GM12878 (cell line): ENCODE measurements around the gene PKM. TPM values are rescaled to one million over a fixed set of nuclear protein-coding genes. Genes with fewer than 3 reads are reported as not detected.

Experiments
- ATAC-seq: fragments of 200-7000 bp; cut with Tn5 transposase; 3 replicates; pipeline ENCODE4 v1.9.1; 2020; ENCODE audit warnings: mild to moderate bottlenecking, moderate library complexity
- BruUV-seq: library from RNA; stranded (reverse); fragments of 400-500 nt; replicated peaks from 2 replicates; lab custom pipeline; 2021; lab: Mats Ljungman, UMichigan
- CTCF ChIA-PET: fragments of 300-600 bp; sonication (Branson Sonifier 250); formaldehyde crosslinking; extraction: SDS; loops from one replicate; lab custom pipeline; 2021; ENCODE audit warnings: inconsistent platforms; lab: Yijun Ruan, JAX
- POLR2A ChIA-PET: fragments of 350-600 bp; formaldehyde crosslinking; extraction: SDS; loops from one replicate; lab custom pipeline; 2021; ENCODE audit warnings: inconsistent platforms; lab: Charles Lee
- RAD21 ChIA-PET: fragments of 300-600 bp; sonication (Branson Sonifier 250); formaldehyde crosslinking; loops from one replicate; lab custom pipeline; 2023; ENCODE audit warnings: antibody characterized with exemption; ENCODE audit not compliant: unreplicated experiment; lab: Charles Lee
- SMC1A ChIA-PET: fragments of 300-600 bp; sonication (Branson Sonifier 250); formaldehyde crosslinking; loops from one replicate; lab custom pipeline; 2023; ENCODE audit not compliant: unreplicated experiment, uncharacterized antibody; lab: Charles Lee
- DNase-seq: peaks from one replicate; pipeline ENCODE4 v3.0.0-alpha.2; 2011; ENCODE audit warnings: low read depth, low spot score
- FAIRE-seq: peaks from 3 replicates; lab custom pipeline; 2011; peaks lifted over from hg19 to GRCh38; lab: Jason Lieb, UNC
- H2AFZ ChIP-seq: 2 replicates; pipeline ENCODE4 v1.6.0; 2011; ENCODE audit warnings: low read depth, low read length, control low read depth; ENCODE audit not compliant: control insufficient read depth
- H3K27ac ChIP-seq: 2 replicates; pipeline ENCODE4 v1.5.1; 2011; ENCODE audit warnings: control low read depth; ENCODE audit not compliant: control insufficient read depth, insufficient read depth
- H3K27me3 ChIP-seq, 2 experiments: replicated peaks in 1 of 2; 2 replicates each; pipeline versions ENCODE4 v1.6.0 to v1.6.1; 2011; ENCODE audit warnings: low read length in 1 of 2; ENCODE audit not compliant: control insufficient read depth in 2 of 2, insufficient read depth in 2 of 2
- H3K36me3 ChIP-seq, 2 experiments: 2 replicates each; pipeline ENCODE4 v1.5.1; 2011; ENCODE audit warnings: low read length in 1 of 2; ENCODE audit not compliant: control insufficient read depth in 2 of 2, insufficient read depth in 2 of 2
- H3K4me1 ChIP-seq: 2 replicates; pipeline ENCODE4 v1.6.1; 2011; ENCODE audit warnings: mild to moderate bottlenecking, low read length, moderate library complexity, mixed read lengths; ENCODE audit not compliant: control insufficient read depth, insufficient read depth
- H3K4me2 ChIP-seq: 2 replicates; pipeline ENCODE4 v1.6.0; 2011; ENCODE audit warnings: control low read depth; ENCODE audit not compliant: control insufficient read depth, insufficient read depth
- H3K4me3 ChIP-seq: fragments of 200-600 bp; sonication (generic); 2 replicates; pipeline ENCODE4 v1.5.1; 2016
- H3K79me2 ChIP-seq: 2 replicates; pipeline ENCODE4 v1.6.0; 2011; ENCODE audit warnings: low read length; ENCODE audit not compliant: control insufficient read depth, insufficient read depth
- H3K9ac ChIP-seq: 2 replicates; pipeline ENCODE4 v1.8.0; 2011; ENCODE audit warnings: low read length, control low read depth, mixed read lengths; ENCODE audit not compliant: control insufficient read depth, insufficient read depth
- H3K9me3 ChIP-seq: replicated peaks from 3 replicates; pipeline ENCODE4 v1.5.1; 2011; ENCODE audit warnings: mild to moderate bottlenecking, low read length; ENCODE audit not compliant: control insufficient read depth, insufficient read depth
- H4K20me1 ChIP-seq: 2 replicates; pipeline ENCODE4 v1.6.0; 2011; ENCODE audit not compliant: control insufficient read depth, insufficient read depth
- BCL3 ChIP-seq: IDR thresholded peaks from 2 replicates; pipeline ENCODE4 v1.6.1; 2011; ENCODE audit warnings: borderline replicate concordance, low read depth, mild to moderate bottlenecking, moderate library complexity, low read length; ENCODE audit not compliant: insufficient read depth, poor library complexity, severe bottlenecking
- CREB1 ChIP-seq: IDR thresholded peaks from 2 replicates; pipeline ENCODE4 v1.6.1; 2012; ENCODE audit warnings: low read depth, mild to moderate bottlenecking, inconsistent platforms
- E2F8 ChIP-seq: fragments of 450-650 bp; IDR thresholded peaks from 2 replicates; pipeline ENCODE4 v1.6.1; 2018; ENCODE audit warnings: mild to moderate bottlenecking, low read depth, moderate library complexity; ENCODE audit not compliant: partially characterized antibody
- ETV6 ChIP-seq, 2 experiments: fragments of 450-650 bp in 1 of 2; IDR thresholded peaks in 1 of 2; conservative IDR thresholded peaks in 1 of 2; 2 replicates each; pipeline ENCODE4 v1.6.1; 2014; ENCODE audit warnings: antibody characterized with exemption in 1 of 2, borderline replicate concordance in 1 of 2, low read depth in 1 of 2, mild to moderate bottlenecking in 1 of 2, moderate library complexity in 1 of 2
- HDAC6 ChIP-seq: fragments of 200-600 bp; sonication (generic); IDR thresholded peaks from one replicate; pipeline ENCODE4 v1.8.0; 2017; ENCODE audit warnings: antibody characterized with exemption; ENCODE audit not compliant: unreplicated experiment
- MLLT1 ChIP-seq: fragments of 450-650 bp; IDR thresholded peaks from 2 replicates; pipeline ENCODE4 v1.6.1; 2016; ENCODE audit warnings: mild to moderate bottlenecking
- NR2C1 ChIP-seq: fragments of 450-650 bp; IDR thresholded peaks from 2 replicates; pipeline ENCODE4 v1.6.1; 2017; ENCODE audit warnings: antibody characterized with exemption, mild to moderate bottlenecking, moderate library complexity
- PKNOX1 ChIP-seq: fragments of 450-650 bp; IDR thresholded peaks from 2 replicates; pipeline ENCODE4 v1.6.1; 2016; ENCODE audit warnings: mild to moderate bottlenecking
- RELA ChIP-seq: fragments of 450-650 bp; IDR thresholded peaks from 2 replicates; pipeline ENCODE4 v1.8.0; 2014; ENCODE audit warnings: borderline replicate concordance; ENCODE audit not compliant: partially characterized antibody
- SUPT20H ChIP-seq: IDR thresholded peaks from 2 replicates; pipeline ENCODE4 v1.6.1; 2011; ENCODE audit warnings: low read depth, mild to moderate bottlenecking, low read length, moderate library complexity, borderline replicate concordance; ENCODE audit not compliant: control insufficient read depth
- ZBTB11 ChIP-seq: fragments of 450-650 bp; formaldehyde crosslinking; IDR thresholded peaks from 2 replicates; pipeline ENCODE4 v1.5.0; 2022; ENCODE audit warnings: mild to moderate bottlenecking, missing genetic modification characterization
- ZNF622 ChIP-seq: fragments of 450-650 bp; IDR thresholded peaks from 2 replicates; pipeline ENCODE4 v1.6.1; 2017; ENCODE audit warnings: mild to moderate bottlenecking, inconsistent platforms
- WGBS: methylation state at CpG from one replicate; pipeline ENCODE4 v1.1.6; 2016; ENCODE audit warnings: low lambda C conversion rate; ENCODE audit not compliant: insufficient replicate concordance, insufficient coverage; ENCODE audit errors: missing lambda C conversion rate; 5-methylcytosine and 5-hydroxymethylcytosine counted together
- in situ Hi-C: fragments of 300-500 bp; cut with MboI; formaldehyde crosslinking; loops from 9 replicates; pipeline ENCODE4 v1.14.3; 2018; ENCODE audit warnings: mixed read lengths
- intact Hi-C: fragments of 100-400 bp; cut with micrococcal nuclease; formaldehyde crosslinking; loops from one replicate; pipeline ENCODE4 v1.14.2; 2022; ENCODE audit not compliant: unreplicated experiment
- polyA plus RNA-seq, 11 experiments: library from polyadenylated mRNA; depleted of rRNA in 4 of 11; unstranded in 6 of 11; stranded (reverse) in 5 of 11; fragments of >200 nt; fragmentation: Nextera tagmentation in 4 of 11; fragmentation: Illumina TruSeq in 1 of 11; extraction: Ambion mirVana in 4 of 11; extraction: Trizol in 1 of 11; gene quantifications; 1 replicate in 1 of 11; 2 replicates in 10 of 11; pipeline versions ENCODE4 v1.2.1 to v1.2.3, GENCODE V29; 2011 to 2016; ENCODE audit warnings: inconsistent platforms in 2 of 11, missing spikeins in 2 of 11, low read depth in 1 of 11
- total RNA-seq, 4 experiments: library from RNA; depleted of rRNA in 3 of 4; stranded (reverse); fragments of >200 nt in 3 of 4; fragmentation: Illumina TruSeq in 1 of 4; extraction: Trizol in 1 of 4; gene quantifications; 2 replicates each; pipeline versions ENCODE4 v1.2.1 to v1.2.3, GENCODE V29; 2013 to 2021

The PKM gene
- total and polyA plus RNA-seq, 10 of the 15 experiments (the other 5 are each of a cell fraction or from before 2014, with no cell fraction given) = 491 to 2,011 (median 1,433) TPM

- Histone ChIP-seq H4K20me1 (no peaks in the 10 kb centered on the region), H3K9me3 (no peaks in the 10 kb centered on the region), H2AFZ (no peak overlapping the region), H3K27ac (no peak overlapping the region), H3K9ac (no peak overlapping the region), H3K4me2 (no peak overlapping the region), H3K79me2 (no peaks in the 10 kb centered on the region), H3K36me3 (peaks cover 7 to 24% of the 10 kb centered on the region in 2 experiments; a peak in 3 of 4 replicates), H3K27me3 (no peaks in the 10 kb centered on the region), H3K4me3 (no peak overlapping the region), H3K4me1 (no peaks in the 10 kb centered on the region)
- POLR2A ChIA-PET = no interaction called here
- ATAC-seq = no peak
- CTCF ChIA-PET = interaction anchor here (0.6 to 1.4 kb wide), 2 partner anchors 25 to 1022 kb away, joined by 4 read pairs; no protein-coding TSS in a partner anchor
- intact Hi-C loops (no loop called here), in situ Hi-C loops (no loop called here)
- no peak for DNase-seq
- FAIRE-seq = no peak
- SMC1A ChIA-PET = interaction anchor here (0.8 kb wide), 1 partner anchor 137 kb away, joined by 3 read pairs; no protein-coding TSS in a partner anchor
- WGBS = 98% methylated on average over 8 of the region's 10 CpGs
- RAD21 ChIA-PET = no interaction called here
- no TSS peak for BruUV-seq
- TF ChIP-seq ZBTB11 (no peak), ZNF622 (no peak), SUPT20H (no peak), RELA (no peak), E2F8 (no peak), ETV6 (conservative IDR thresholded peaks at IDR 0.05 in 1 of 2, IDR thresholded peaks at IDR 0.05 in 1 of 2; ENCODE audit: borderline replicate concordance in 1 of 2, low read depth in 1 of 2) (no peak), HDAC6 (no peak), MLLT1 (no peak), NR2C1 (no peak), CREB1 (no peak), BCL3 (no peak), PKNOX1 (no peak)
These were observed 21.8 kb upstream of the PKM start for GRCh38 chr15:72252663-72253299.
